Calu3 (cell line): ENCODE data around the gene ANKRD30BL. TPM values are rescaled to one million over a fixed set of nuclear protein-coding genes. Genes with fewer than 3 reads are reported as not detected.
"Not testable (repeated sequence)": the region's sequence is repeated elsewhere in the genome, so short reads cannot be mapped to it uniquely, and the experiment has no call there.

Source experiments
- Bru-seq: library from RNA; stranded (reverse); fragments of 400-500 nt; gene quantifications from one replicate; lab custom pipeline; 2021; lab: Mats Ljungman, UMichigan
- BruChase-seq, 2 experiments: library from RNA; stranded (reverse); fragments of 400-500 nt; gene quantifications; one replicate each; lab custom pipeline; 2021; lab: Mats Ljungman, UMichigan
- BruUV-seq: library from RNA; stranded (reverse); fragments of 400-500 nt; replicated peaks from 2 replicates; lab custom pipeline; 2021; lab: Mats Ljungman, UMichigan
- CTCF ChIA-PET: fragments of 300-600 bp; sonication (Branson Sonifier 250); formaldehyde crosslinking; loops from one replicate; lab custom pipeline; 2022; ENCODE audit warnings: antibody characterized with exemption; lab: Charles Lee
- DNase-seq: peaks from one replicate; pipeline ENCODE4 v3.0.0; 2022
- H3K27ac Mint-ChIP-seq: one replicate; pipeline ENCODE4 v1.8.0; 2022; ENCODE audit warnings: mixed read lengths; ENCODE audit not compliant: unreplicated experiment
- H3K27me3 Mint-ChIP-seq: one replicate; pipeline ENCODE4 v1.8.0; 2022; ENCODE audit warnings: mixed read lengths; ENCODE audit not compliant: unreplicated experiment
- H3K36me3 Mint-ChIP-seq: one replicate; pipeline ENCODE4 v1.8.0; 2022; ENCODE audit warnings: mild to moderate bottlenecking, moderate library complexity, mixed read lengths; ENCODE audit not compliant: insufficient read depth, unreplicated experiment
- H3K4me1 Mint-ChIP-seq: one replicate; pipeline ENCODE4 v1.8.0; 2022; ENCODE audit warnings: mild to moderate bottlenecking, low read depth, mixed read lengths; ENCODE audit not compliant: unreplicated experiment
- H3K4me3 Mint-ChIP-seq: one replicate; pipeline ENCODE4 v1.8.0; 2022; ENCODE audit warnings: mild to moderate bottlenecking, low read depth, moderate library complexity, mixed read lengths; ENCODE audit not compliant: unreplicated experiment
- H3K9me3 Mint-ChIP-seq: one replicate; pipeline ENCODE4 v1.8.0; 2022; ENCODE audit warnings: low read depth, mixed read lengths; ENCODE audit not compliant: unreplicated experiment
- CTCF ChIP-seq: fragments of 200-600 bp; IDR thresholded peaks from one replicate; pipeline ENCODE4 v1.8.0; 2022; ENCODE audit warnings: antibody characterized with exemption; ENCODE audit not compliant: unreplicated experiment
- intact Hi-C: fragments of 100-400 bp; cut with micrococcal nuclease; formaldehyde crosslinking; loops from one replicate; pipeline ENCODE4 v1.10.0; 2022; ENCODE audit not compliant: unreplicated experiment
- long read RNA-seq: library from polyadenylated mRNA; stranded (forward); transcript quantifications from one replicate; pipeline ENCODE4 v2.0.0, GENCODE V29; 2022
- total RNA-seq: library from RNA; stranded (reverse); gene quantifications from 2 replicates; pipeline ENCODE4 v1.2.3, GENCODE V29; 2022

ANKRD30BL gene, protein sequence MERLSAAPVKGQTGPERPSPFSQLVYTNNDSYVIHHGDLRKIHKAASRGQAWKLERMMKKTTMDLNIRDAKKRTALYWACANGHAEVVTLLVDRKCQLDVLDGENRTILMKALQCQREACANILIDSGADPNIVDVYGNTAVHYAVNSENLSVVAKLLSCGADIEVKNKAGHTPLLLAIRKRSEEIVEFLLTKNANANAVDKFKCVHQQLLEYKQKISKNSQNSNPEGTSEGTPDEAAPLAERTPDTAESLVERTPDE
- not detected in 2 replicates for total RNA-seq
- not detected for Bru-seq, nascent RNA
- not detected for BruChase-seq, experiment 1, labeled RNA remaining after a 6-hour chase
- not detected for BruChase-seq, experiment 2, labeled RNA remaining after a 2-hour chase
- long read RNA-seq, result 0 reads

GRCh38 chr2:132161161-132162124 lies at the start of gene ANKRD30BL:
TSS of gene ANKRD30BL (minus strand) at chr2:132161952. CDS start at chr2:132161705, 247 bp downstream.
- H3K27me3 Mint-ChIP-seq, DNase-seq, H3K4me3 Mint-ChIP-seq, H3K36me3 Mint-ChIP-seq, H3K4me1 Mint-ChIP-seq, BruUV-seq, H3K9me3 Mint-ChIP-seq, H3K27ac Mint-ChIP-seq, intact Hi-C loops, CTCF ChIA-PET: not testable (repeated sequence)

GRCh38 chr2:132202866-132203265 lies 41.1 kb upstream of the ANKRD30BL start:
- H3K36me3 Mint-ChIP-seq, CTCF ChIA-PET, H3K4me3 Mint-ChIP-seq, BruUV-seq, H3K9me3 Mint-ChIP-seq, H3K27me3 Mint-ChIP-seq, H3K27ac Mint-ChIP-seq, intact Hi-C loops, DNase-seq, H3K4me1 Mint-ChIP-seq: not testable (repeated sequence)

GRCh38 chr2:132192854-132193253 lies 31.1 kb upstream of the ANKRD30BL start:
- H3K27ac Mint-ChIP-seq, H3K27me3 Mint-ChIP-seq, intact Hi-C loops, H3K36me3 Mint-ChIP-seq, H3K4me3 Mint-ChIP-seq, BruUV-seq, H3K9me3 Mint-ChIP-seq, CTCF ChIA-PET, DNase-seq, H3K4me1 Mint-ChIP-seq: not testable (repeated sequence)

- H3K36me3 Mint-ChIP-seq, intact Hi-C loops, BruUV-seq, H3K27me3 Mint-ChIP-seq, H3K27ac Mint-ChIP-seq, DNase-seq, H3K9me3 Mint-ChIP-seq, CTCF ChIA-PET, H3K4me1 Mint-ChIP-seq, H3K4me3 Mint-ChIP-seq: not testable (repeated sequence)
Observed at GRCh38 chr2:132167100-132167499, 5.3 kb upstream of the ANKRD30BL start.

DNA sequence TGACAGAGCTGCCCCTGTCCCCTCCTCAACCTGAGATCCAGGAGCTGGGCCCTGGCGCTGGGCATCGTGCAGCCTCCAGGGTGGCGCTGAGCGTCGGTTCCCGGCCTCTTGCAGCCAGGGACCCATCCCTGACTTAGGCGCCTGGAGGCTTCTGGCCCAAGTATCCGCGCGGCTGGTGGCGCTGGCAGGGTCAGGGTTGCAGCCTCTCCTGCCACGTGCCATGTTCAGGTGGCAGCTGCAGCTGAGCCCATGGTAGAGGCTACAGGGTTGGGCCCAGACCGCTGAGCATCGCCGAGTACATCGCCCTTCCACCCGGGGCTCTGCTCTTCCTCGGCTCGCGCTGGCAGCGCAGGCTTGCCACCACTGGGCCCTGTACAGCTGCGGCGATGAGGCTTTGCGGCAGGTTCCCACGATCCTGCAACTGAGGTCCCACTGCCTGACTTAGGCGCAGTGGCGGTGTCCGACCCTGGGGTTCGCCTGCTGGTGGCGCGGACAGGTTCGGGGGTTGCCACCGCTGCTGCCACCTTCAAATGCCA lies 441 bp upstream of the ANKRD30BL start:
- BruUV-seq, H3K9me3 Mint-ChIP-seq, DNase-seq, H3K27me3 Mint-ChIP-seq, H3K4me3 Mint-ChIP-seq, CTCF ChIA-PET, H3K36me3 Mint-ChIP-seq, intact Hi-C loops, H3K27ac Mint-ChIP-seq, H3K4me1 Mint-ChIP-seq: not testable (repeated sequence)

GRCh38 chr2:132146774-132147173 lies 15.0 kb downstream of the ANKRD30BL start:
- H3K27me3 Mint-ChIP-seq, H3K4me1 Mint-ChIP-seq, H3K36me3 Mint-ChIP-seq, CTCF ChIA-PET, H3K27ac Mint-ChIP-seq, H3K4me3 Mint-ChIP-seq, H3K9me3 Mint-ChIP-seq, BruUV-seq: not testable (repeated sequence)
- DNase-seq, result peak; percentile 74
- TF ChIP-seq CTCF, result peak; percentile 58
- intact Hi-C loops, result loop anchor here (2.0 to 10.0 kb wide), 3 partner anchors 288 to 732 kb away; no protein-coding TSS in a partner anchor
